Measurements from ENCODE around the gene FAM171A2. TPM values are rescaled to one million over a fixed set of nuclear protein-coding genes. Genes with fewer than 3 reads are reported as not detected.
A peak's percentile ranks its signal among the peaks of the same experiment; 100 is the strongest.

Gene FAM171A2
- total and polyA plus RNA-seq, 2 donors (not counting 1 experiment from before 2014, with no cell fraction given) = 1.7 to 5.0 TPM

GRCh38 chr17:44308865-44309264 is 54.8 kb downstream of the FAM171A2 start:
- Histone ChIP-seq H3K4me3 (replicated peaks in 1 of 4; ENCODE audit: control extremely low read depth in 1 of 4, insufficient read depth in 1 of 4, low read depth in 3 of 4, low read length in 4 of 4) (peak overlapping the region in 1 of 4 experiments; percentile 22), H3K4me1 (ENCODE audit: control insufficient read depth, extremely low read depth, insufficient read depth, low read length) (no peaks in the 10 kb centered on the region), H2AFZ (ENCODE audit: low read length) (no peak overlapping the region), H3K9me3 (ENCODE audit: control insufficient read depth, insufficient read depth, low read depth, low read length) (no peaks in the 10 kb centered on the region), H3K4me2 (ENCODE audit: extremely low read depth, insufficient read depth, low read length) (no peak overlapping the region), H3K27ac (ENCODE audit: insufficient read depth, low read length) (no peak overlapping the region), H4K20me1 (ENCODE audit: control insufficient read depth, extremely low read depth, insufficient read depth, low read length) (no peaks in the 10 kb centered on the region), H3K36me3 (ENCODE audit: control insufficient read depth, insufficient read depth, low read length) (no peaks in the 10 kb centered on the region), H3K79me2 (ENCODE audit: control insufficient read depth, insufficient read depth, low read length) (no peaks in the 10 kb centered on the region), H3K27me3 (ENCODE audit: control insufficient read depth, insufficient read depth, low read length) (peaks cover 15% of the 10 kb centered on the region), H3K9ac (ENCODE audit: insufficient read depth, low read length) (no peak overlapping the region)
- TF ChIP-seq CTCF (conservative IDR thresholded peaks at IDR 0.05 in 1 of 2, IDR thresholded peaks at IDR 0.05 in 1 of 2; ENCODE audit: low read depth in 1 of 2, low read length in 2 of 2) (no peak), EZH2 (IDR thresholded peaks at IDR 0.05; ENCODE audit: low read length, missing control alignments) (no peak)
- no peak for DNase-seq (ENCODE audit: low read depth in 2 of 2)

- H3K4me2 ChIP-seq (ENCODE audit: extremely low read depth, insufficient read depth, low read length) = peak within 1 kb of the TSS; percentile 44
- no peaks in the 10 kb centered on the region for H3K36me3 ChIP-seq (ENCODE audit: control insufficient read depth, insufficient read depth, low read length)
- no peaks in the 10 kb centered on the region for H3K9me3 ChIP-seq (ENCODE audit: control insufficient read depth, insufficient read depth, low read depth, low read length)
- no peak within 1 kb of the TSS for H3K27ac ChIP-seq (ENCODE audit: insufficient read depth, low read length)
- TF ChIP-seq EZH2 (IDR thresholded peaks at IDR 0.05; ENCODE audit: low read length, missing control alignments) (no peak), CTCF (conservative IDR thresholded peaks at IDR 0.05 in 1 of 2, IDR thresholded peaks at IDR 0.05 in 1 of 2; ENCODE audit: low read depth in 1 of 2, low read length in 2 of 2) (no peak)
- H2AFZ ChIP-seq (ENCODE audit: low read length) = no peak within 1 kb of the TSS
- no peaks in the 10 kb centered on the region for H3K79me2 ChIP-seq (ENCODE audit: control insufficient read depth, insufficient read depth, low read length)
- peak; percentile 69 to 75 for DNase-seq (ENCODE audit: low read depth in 2 of 2)
- H3K4me3 ChIP-seq (replicated peaks in 1 of 4; ENCODE audit: control extremely low read depth in 1 of 4, insufficient read depth in 1 of 4, low read depth in 3 of 4, low read length in 4 of 4) = peak within 1 kb of the TSS in 2 of 4 experiments; percentile 40 to 51
- H4K20me1 ChIP-seq (ENCODE audit: control insufficient read depth, extremely low read depth, insufficient read depth, low read length) = no peaks in the 10 kb centered on the region
- H3K27me3 ChIP-seq (ENCODE audit: control insufficient read depth, insufficient read depth, low read length) = peaks cover 13% of the 10 kb centered on the region
- H3K9ac ChIP-seq (ENCODE audit: insufficient read depth, low read length) = no peak within 1 kb of the TSS
- no peaks in the 10 kb centered on the region for H3K4me1 ChIP-seq (ENCODE audit: control insufficient read depth, extremely low read depth, insufficient read depth, low read length)
Observed at GRCh38 chr17:44308320-44308818, 55.3 kb downstream of the FAM171A2 start, which contains the start of gene RUNDC3A. RUNDC3A (plus strand) TSS chr17:44308601; CDS start chr17:44308833, 232 bp downstream.

GRCh38 chr17:44307387-44308186 is 56.1 kb downstream of the FAM171A2 start:
- TF ChIP-seq CTCF (conservative IDR thresholded peaks at IDR 0.05 in 1 of 2, IDR thresholded peaks at IDR 0.05 in 1 of 2; ENCODE audit: low read depth in 1 of 2, low read length in 2 of 2) (no peak), EZH2 (IDR thresholded peaks at IDR 0.05; ENCODE audit: low read length, missing control alignments) (no peak)
- Histone ChIP-seq H3K9me3 (ENCODE audit: control insufficient read depth, insufficient read depth, low read depth, low read length) (no peaks in the 10 kb centered on the region), H3K4me3 (replicated peaks in 1 of 4; ENCODE audit: control extremely low read depth in 1 of 4, insufficient read depth in 1 of 4, low read depth in 3 of 4, low read length in 4 of 4) (peak overlapping the region in 1 of 4 experiments; percentile 38), H4K20me1 (ENCODE audit: control insufficient read depth, extremely low read depth, insufficient read depth, low read length) (no peaks in the 10 kb centered on the region), H3K9ac (ENCODE audit: insufficient read depth, low read length) (no peak overlapping the region), H3K27ac (ENCODE audit: insufficient read depth, low read length) (no peak overlapping the region), H3K79me2 (ENCODE audit: control insufficient read depth, insufficient read depth, low read length) (no peaks in the 10 kb centered on the region), H3K36me3 (ENCODE audit: control insufficient read depth, insufficient read depth, low read length) (no peaks in the 10 kb centered on the region), H3K4me1 (ENCODE audit: control insufficient read depth, extremely low read depth, insufficient read depth, low read length) (no peaks in the 10 kb centered on the region), H3K27me3 (ENCODE audit: control insufficient read depth, insufficient read depth, low read length) (peaks cover 12% of the 10 kb centered on the region), H2AFZ (ENCODE audit: low read length) (no peak overlapping the region), H3K4me2 (ENCODE audit: extremely low read depth, insufficient read depth, low read length) (no peak overlapping the region)
- DNase-seq (ENCODE audit: low read depth in 2 of 2) = peak; percentile 18 to 26

Data from fibroblast of lung (primary cell).